OCI-LY3 (cell line): ENCODE data around the gene CTSW.

Experiments
- CTCF ChIP-seq: fragments of 200-600, 300-600 bp; sonication (generic); IDR thresholded peaks from 2 replicates; pipeline ENCODE4 v1.5.1; 2014; ENCODE audit warnings: antibody characterized with exemption, low read length, low read depth
- EZH2phosphoT487 ChIP-seq: fragments of 200-600 bp; shearing (Covaris generic); IDR thresholded peaks from 2 replicates; pipeline ENCODE4 v1.6.1; 2018; ENCODE audit warnings: antibody characterized with exemption, mixed run types, low read depth

- no peak for TF ChIP-seq CTCF
- no peak for TF ChIP-seq EZH2phosphoT487
These were observed 19.9 kb downstream of the CTSW start for GRCh38 chr11:65899356-65900124.
